IMR-90 (cell line): Measurements from ENCODE around the gene AMPD3. TPM values are rescaled to one million over a fixed set of nuclear protein-coding genes. Genes with fewer than 3 reads are reported as not detected.

Experiments
- ATAC-seq: fragments of 200-7000 bp; cut with Tn5 transposase; 2 replicates; pipeline ENCODE4 v1.9.1; 2020; ENCODE audit warnings: low read depth, mild to moderate bottlenecking, moderate library complexity
- BruUV-seq: library from RNA; stranded (reverse); fragments of 400-500 nt; replicated peaks from 2 replicates; lab custom pipeline; 2021; lab: Mats Ljungman, UMichigan
- CTCF ChIA-PET: fragments of 300-600 bp; formaldehyde crosslinking; extraction: SDS; loops from one replicate; lab custom pipeline; 2021; ENCODE audit warnings: antibody characterized with exemption; lab: Yijun Ruan, JAX
- POLR2A ChIA-PET: fragments of 300-600 bp; sonication (Branson Sonifier 250); formaldehyde crosslinking; loops from one replicate; lab custom pipeline; 2022; ENCODE audit warnings: antibody characterized with exemption; ENCODE audit not compliant: unreplicated experiment; lab: Charles Lee
- DNase-seq: peaks from one replicate; pipeline ENCODE4 v3.0.0; 2013
- H2AFZ ChIP-seq: replicated peaks from 2 replicates; pipeline ENCODE3; 2013; ENCODE audit warnings: low read length, mild to moderate bottlenecking; ENCODE audit not compliant: poor library complexity
- H2AK5ac ChIP-seq: 2 replicates; pipeline ENCODE4 v1.6.1; 2013; ENCODE audit warnings: low read depth, low read length, inconsistent platforms
- H2AK9ac ChIP-seq: replicated peaks from 2 replicates; pipeline ENCODE3; 2013; ENCODE audit warnings: mild to moderate bottlenecking, low read depth, low read length, moderate library complexity; ENCODE audit not compliant: poor library complexity
- H2BK120ac ChIP-seq: 2 replicates; pipeline ENCODE4 v1.6.1; 2013; ENCODE audit warnings: low read depth, low read length, inconsistent platforms
- H2BK15ac ChIP-seq: 3 replicates; pipeline ENCODE4 v1.6.1; 2013; ENCODE audit warnings: low read depth, low read length, inconsistent platforms
- H2BK20ac ChIP-seq: 2 replicates; pipeline ENCODE4 v1.6.1; 2013; ENCODE audit warnings: low read depth, mild to moderate bottlenecking, inconsistent platforms, low read length, moderate library complexity
- H2BK5ac ChIP-seq: 2 replicates; pipeline ENCODE4 v1.6.1; 2013; ENCODE audit warnings: mild to moderate bottlenecking, low read depth, low read length, inconsistent platforms; ENCODE audit not compliant: poor library complexity, severe bottlenecking
- H3K14ac ChIP-seq: replicated peaks from 2 replicates; pipeline ENCODE4 v1.6.1; 2013; ENCODE audit warnings: low read depth, low read length, inconsistent platforms
- H3K18ac ChIP-seq: 2 replicates; pipeline ENCODE4 v1.6.1; 2013; ENCODE audit warnings: low read depth, low read length, control low read depth
- H3K23ac ChIP-seq: 2 replicates; pipeline ENCODE4 v1.6.1; 2013; ENCODE audit warnings: low read depth, low read length, inconsistent platforms
- H3K27ac ChIP-seq: 2 replicates; pipeline ENCODE4 v1.5.1; 2013; ENCODE audit warnings: mild to moderate bottlenecking, control low read depth, low read length; ENCODE audit not compliant: insufficient read depth
- H3K27me3 ChIP-seq: 2 replicates; pipeline ENCODE4 v1.6.1; 2013; ENCODE audit warnings: low read length; ENCODE audit not compliant: control insufficient read depth, insufficient read depth
- H3K36me3 ChIP-seq: 2 replicates; pipeline ENCODE4 v1.6.1; 2013; ENCODE audit warnings: low read length, mixed read lengths; ENCODE audit not compliant: control insufficient read depth, insufficient read depth
- H3K4ac ChIP-seq: 2 replicates; pipeline ENCODE4 v1.6.1; 2013; ENCODE audit warnings: low read depth, low read length, inconsistent platforms
- H3K4me1 ChIP-seq: 2 replicates; pipeline ENCODE4 v1.6.1; 2013; ENCODE audit warnings: low read length, mixed read lengths; ENCODE audit not compliant: control insufficient read depth, insufficient read depth
- H3K4me2 ChIP-seq: 2 replicates; pipeline ENCODE4 v1.6.1; 2013; ENCODE audit warnings: low read depth, mild to moderate bottlenecking, control low read depth, low read length, moderate library complexity
- H3K4me3 ChIP-seq: 2 replicates; pipeline ENCODE4 v1.5.1; 2013; ENCODE audit warnings: low read depth, mild to moderate bottlenecking, control low read depth, low read length, moderate library complexity; ENCODE audit not compliant: insufficient read depth
- H3K56ac ChIP-seq: 2 replicates; pipeline ENCODE4 v1.6.1; 2013; ENCODE audit warnings: low read length, inconsistent platforms; ENCODE audit not compliant: insufficient read depth; ENCODE audit errors: extremely low read depth
- H3K79me1 ChIP-seq, 2 experiments: 2 replicates each; pipeline ENCODE4 v1.6.1; 2013; ENCODE audit warnings: low read length in 2 of 2, inconsistent platforms in 1 of 2, low read depth in 1 of 2
- H3K9ac ChIP-seq: 2 replicates; pipeline ENCODE4 v1.6.1; 2013; ENCODE audit warnings: low read depth, low read length, control low read depth
- H3K9me1 ChIP-seq: 2 replicates; pipeline ENCODE4 v1.6.1; 2013; ENCODE audit warnings: low read length, inconsistent platforms; ENCODE audit not compliant: insufficient read depth
- H3K9me3 ChIP-seq: 2 replicates; pipeline ENCODE4 v1.6.1; 2013; ENCODE audit warnings: low read length; ENCODE audit not compliant: control insufficient read depth, insufficient read depth
- H4K20me1 ChIP-seq: 2 replicates; pipeline ENCODE4 v1.6.1; 2013; ENCODE audit warnings: low read length, inconsistent platforms; ENCODE audit not compliant: insufficient read depth
- H4K5ac ChIP-seq: 2 replicates; pipeline ENCODE4 v1.6.1; 2013; ENCODE audit warnings: mild to moderate bottlenecking, low read depth, low read length, control low read depth
- H4K8ac ChIP-seq, 2 experiments: 2 replicates each; pipeline ENCODE4 v1.6.1; 2013; ENCODE audit warnings: low read depth in 2 of 2, low read length in 2 of 2, control low read depth in 1 of 2, inconsistent platforms in 1 of 2
- H4K91ac ChIP-seq: 2 replicates; pipeline ENCODE4 v1.6.1; 2013; ENCODE audit warnings: low read depth, low read length, inconsistent platforms; ENCODE audit not compliant: insufficient read depth
- BHLHE40 ChIP-seq: fragments of 150-350 bp; IDR thresholded peaks from 2 replicates; pipeline ENCODE4 v1.6.1; 2016; ENCODE audit warnings: mild to moderate bottlenecking, low read depth, low read length
- CEBPB ChIP-seq: IDR thresholded peaks from 2 replicates; pipeline ENCODE4 v1.6.1; 2012; ENCODE audit warnings: low read depth, low read length, improper control_type of control experiment
- CHD1 ChIP-seq: IDR thresholded peaks from 2 replicates; pipeline ENCODE4 v1.6.1; 2012; ENCODE audit warnings: low read depth, low read length, improper control_type of control experiment
- ELK1 ChIP-seq: fragments of 150-350 bp; IDR thresholded peaks from 2 replicates; pipeline ENCODE4 v1.6.1; 2016; ENCODE audit warnings: low read depth, mild to moderate bottlenecking, low read length, moderate library complexity, borderline replicate concordance
- FOS ChIP-seq: fragments of 150-350 bp; IDR thresholded peaks from 2 replicates; pipeline ENCODE4 v1.6.1; 2016; ENCODE audit warnings: low read depth, low read length
- MAZ ChIP-seq: IDR thresholded peaks from 2 replicates; pipeline ENCODE4 v1.6.1; 2012; ENCODE audit warnings: low read depth, mild to moderate bottlenecking, low read length, improper control_type of control experiment, moderate library complexity, borderline replicate concordance
- MXI1 ChIP-seq: IDR thresholded peaks from 2 replicates; pipeline ENCODE4 v1.6.1; 2012; ENCODE audit warnings: low read depth, mild to moderate bottlenecking, low read length, moderate library complexity, borderline replicate concordance
- POLR2A ChIP-seq: IDR thresholded peaks from 2 replicates; pipeline ENCODE4 v1.6.1; 2012; ENCODE audit warnings: mild to moderate bottlenecking, low read depth, low read length
- RAD21 ChIP-seq: IDR thresholded peaks from 2 replicates; pipeline ENCODE4 v1.6.1; 2012; ENCODE audit warnings: low read length, improper control_type of control experiment
- RCOR1 ChIP-seq: IDR thresholded peaks from 2 replicates; pipeline ENCODE4 v1.6.1; 2012; ENCODE audit warnings: mild to moderate bottlenecking, low read length, improper control_type of control experiment; ENCODE audit not compliant: insufficient replicate concordance
- RFX5 ChIP-seq: IDR thresholded peaks from 2 replicates; pipeline ENCODE4 v1.8.0; 2012; ENCODE audit warnings: low read depth, mild to moderate bottlenecking, low read length, moderate library complexity
- WGBS, 2 experiments: methylation state at CpG; one replicate each; pipeline versions ENCODE4 v1.1.5 to v1.1.7; 2013; ENCODE audit warnings: missing lambda C conversion rate in 2 of 2; ENCODE audit not compliant: insufficient read length in 1 of 2; ENCODE audit errors: extremely low coverage in 2 of 2; 5-methylcytosine and 5-hydroxymethylcytosine counted together
- dilution Hi-C: fragments of 300-500 bp; cut with HindIII; formaldehyde crosslinking; loops from one replicate; pipeline ENCODE4 v1.14.3; 2018; ENCODE audit warnings: low sequenced_read_pairs; ENCODE audit not compliant: unreplicated experiment
- in situ Hi-C: fragments of 300-500 bp; cut with MboI; formaldehyde crosslinking; loops from 3 replicates; pipeline ENCODE4 v1.14.3; 2019; ENCODE audit warnings: low sequenced_read_pairs, inconsistent platforms, mixed read lengths
- intact Hi-C: fragments of 100-400 bp; cut with micrococcal nuclease; formaldehyde crosslinking; loops from 2 replicates; pipeline ENCODE4 v1.10.0; 2022
- polyA plus RNA-seq, 3 experiments: library from polyadenylated mRNA; depleted of rRNA; stranded (reverse); fragments of >200 nt; gene quantifications; 2 replicates each; pipeline ENCODE4 v1.2.3, GENCODE V29; 2012; ENCODE audit warnings: low replicate concordance in 1 of 3
- total RNA-seq: library from RNA; depleted of rRNA; stranded (reverse); fragments of >200 nt; gene quantifications from 2 replicates; pipeline ENCODE4 v1.2.3, GENCODE V29; 2012
- TF ChIP-seq, protein P1 (sequence below): conservative IDR thresholded peaks from 2 replicates; pipeline ENCODE4 v1.5.1; 2012; ENCODE audit warnings: mild to moderate bottlenecking, low read depth, low read length, improper control_type of control experiment

The AMPD3 gene
- total and polyA plus RNA-seq, 2 of the 4 experiments (the other 2 are of a cell fraction) = 8.6 to 12.1 TPM

GRCh38 chr11:10494636-10495463 lies 39.8 kb downstream of the AMPD3 start (continued):
- TF ChIP-seq FOS = no peak

- Histone ChIP-seq H3K4me2 (no peak overlapping the region), H3K36me3 (peaks cover 58% of the 10 kb centered on the region), H2BK5ac (no peak overlapping the region), H3K14ac (no peak overlapping the region), H3K79me1 (peaks cover 18 to 38% of the 10 kb centered on the region in 2 experiments), H3K9ac (no peak overlapping the region), H3K4ac (no peak overlapping the region), H3K4me3 (no peak overlapping the region), H3K18ac (no peak overlapping the region), H3K9me3 (no peaks in the 10 kb centered on the region), H3K4me1 (peaks cover 12% of the 10 kb centered on the region), H2AFZ (no peak overlapping the region), H4K20me1 (peaks cover 9% of the 10 kb centered on the region), H4K8ac (no peak overlapping the region), H2AK5ac (no peak overlapping the region), H2BK15ac (no peak overlapping the region), H2AK9ac (no peak overlapping the region), H2BK20ac (no peak overlapping the region), H4K91ac (no peak overlapping the region), H3K56ac (no peak overlapping the region), H2BK120ac (no peak overlapping the region), H3K9me1 (peaks cover 41% of the 10 kb centered on the region), H3K27me3 (no peaks in the 10 kb centered on the region), H4K5ac (no peak overlapping the region), H3K27ac (no peak overlapping the region), H3K23ac (no peak overlapping the region)
- ChIA-PET CTCF (no interaction called here), POLR2A (no interaction called here)
- ATAC-seq (no peak), DNase-seq (no peak)
- intact Hi-C loops = no loop called here
- in situ Hi-C loops = no loop called here
- dilution Hi-C loops = no loop called here
- WGBS, 2 experiments = 96% methylated on average over 5 of the region's 8 CpGs; no CpG with 5 or more reads in 1 of the 2 experiments
- no peak for TF ChIP-seq POLR2A
- TF ChIP-seq BHLHE40 = no peak
- no peak for TF ChIP-seq RCOR1
- TF ChIP-seq ELK1 = no peak
- no peak for TF ChIP-seq RFX5
- TF ChIP-seq MAZ = no peak
- TF ChIP-seq CHD1 = no peak
- no peak for TF ChIP-seq RAD21
- TF ChIP-seq, protein P1, sequence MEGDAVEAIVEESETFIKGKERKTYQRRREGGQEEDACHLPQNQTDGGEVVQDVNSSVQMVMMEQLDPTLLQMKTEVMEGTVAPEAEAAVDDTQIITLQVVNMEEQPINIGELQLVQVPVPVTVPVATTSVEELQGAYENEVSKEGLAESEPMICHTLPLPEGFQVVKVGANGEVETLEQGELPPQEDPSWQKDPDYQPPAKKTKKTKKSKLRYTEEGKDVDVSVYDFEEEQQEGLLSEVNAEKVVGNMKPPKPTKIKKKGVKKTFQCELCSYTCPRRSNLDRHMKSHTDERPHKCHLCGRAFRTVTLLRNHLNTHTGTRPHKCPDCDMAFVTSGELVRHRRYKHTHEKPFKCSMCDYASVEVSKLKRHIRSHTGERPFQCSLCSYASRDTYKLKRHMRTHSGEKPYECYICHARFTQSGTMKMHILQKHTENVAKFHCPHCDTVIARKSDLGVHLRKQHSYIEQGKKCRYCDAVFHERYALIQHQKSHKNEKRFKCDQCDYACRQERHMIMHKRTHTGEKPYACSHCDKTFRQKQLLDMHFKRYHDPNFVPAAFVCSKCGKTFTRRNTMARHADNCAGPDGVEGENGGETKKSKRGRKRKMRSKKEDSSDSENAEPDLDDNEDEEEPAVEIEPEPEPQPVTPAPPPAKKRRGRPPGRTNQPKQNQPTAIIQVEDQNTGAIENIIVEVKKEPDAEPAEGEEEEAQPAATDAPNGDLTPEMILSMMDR = no peak
- TF ChIP-seq MXI1 = no peak
- TF ChIP-seq CEBPB = no peak
- BruUV-seq = no TSS peak
Measured at GRCh38 chr11:10495464-10495786, 40.4 kb downstream of the AMPD3 start.
